Urothelium cell line (cell line): Measurements from ENCODE around the gene FAM210B.
"Not testable (repeated sequence)": the region's sequence is repeated elsewhere in the genome, so short reads cannot be mapped to it uniquely, and the experiment has no call there.

ENCODE experiments used
- DNase-seq: peaks from one replicate; pipeline ENCODE4 v3.0.0; 2011; ENCODE audit warnings: low spot score, mixed read lengths
- FAIRE-seq: peaks from 2 replicates; lab custom pipeline; 2011; peaks lifted over from hg19 to GRCh38; lab: Jason Lieb, UNC

The FAM210B gene

GRCh38 chr20:56391596-56392131, 32.9 kb downstream of the FAM210B start:
- FAIRE-seq (no peak), DNase-seq (peak; percentile 23)

GRCh38 chr20:56392132-56392880, 33.5 kb downstream of the FAM210B start, which contains the start of the genes AURKA and CSTF1:
TSS of gene AURKA (minus strand) at chr20:56392215. CDS start at chr20:56388197, 4,018 bp downstream.
TSS of gene CSTF1 (plus strand) at chr20:56392645. CDS start at chr20:56395553, 2,908 bp downstream.
- FAIRE-seq (peak; percentile 44), DNase-seq (peak; percentile 100)

GRCh38 chr20:56392881-56393482, 34.2 kb downstream of the FAM210B start:
- FAIRE-seq, result no peak
- no peak for DNase-seq

- DNase-seq, result no peak
- no peak for FAIRE-seq
These were observed 34.9 kb downstream of the FAM210B start for GRCh38 chr20:56393653-56394052.

GRCh38 chr20:56395166-56395565, 36.4 kb downstream of the FAM210B start:
- DNase-seq (no peak), FAIRE-seq (no peak)

- no peak for FAIRE-seq
- peak; percentile 67 for DNase-seq
These were observed 41.3 kb downstream of the FAM210B start for GRCh38 chr20:56400001-56400640.

GRCh38 chr20:56403465-56403864, 44.7 kb downstream of the FAM210B start:
- FAIRE-seq, result no peak
- DNase-seq, result no peak

GRCh38 chr20:56405356-56405755, 46.6 kb downstream of the FAM210B start:
- DNase-seq, result not testable (repeated sequence)

GRCh38 chr20:56406910-56407309, 48.1 kb downstream of the FAM210B start:
- FAIRE-seq, result no peak
- DNase-seq, result no peak

More at GRCh38 chr20:56405356-56405755, 46.6 kb downstream of the FAM210B start:
- not testable (repeated sequence) for FAIRE-seq

- FAIRE-seq (no peak), DNase-seq (no peak)
These were observed 50.7 kb downstream of the FAM210B start for GRCh38 chr20:56409521-56409920.

GRCh38 chr20:56409956-56410355, 51.2 kb downstream of the FAM210B start:
- DNase-seq, result no peak
- FAIRE-seq, result no peak

- not testable (repeated sequence) for DNase-seq, FAIRE-seq
These were observed 52.5 kb downstream of the FAM210B start for GRCh38 chr20:56411287-56411686.

GRCh38 chr20:56411759-56412472, 53.1 kb downstream of the FAM210B start, which contains the start of gene CASS4:
TSS of gene CASS4 (plus strand) at chr20:56412260. CDS start at chr20:56412459, 199 bp downstream.
- no peak for FAIRE-seq
- DNase-seq, result no peak

- FAIRE-seq (no peak), DNase-seq (no peak)
These were observed 53.7 kb downstream of the FAM210B start for GRCh38 chr20:56412473-56412790.

- no peak for FAIRE-seq
- no peak for DNase-seq
These were observed 54.2 kb downstream of the FAM210B start for GRCh38 chr20:56412949-56413348.

- FAIRE-seq, result no peak
- no peak for DNase-seq
These were observed 56.3 kb downstream of the FAM210B start for GRCh38 chr20:56414842-56415765.

- FAIRE-seq, result no peak
- no peak for DNase-seq
These were observed 58.6 kb downstream of the FAM210B start for GRCh38 chr20:56417402-56417801.

GRCh38 chr20:56417911-56418310, 59.1 kb downstream of the FAM210B start:
- no peak for DNase-seq
- FAIRE-seq, result no peak
